Hepatocyte (in vitro differentiated cells): Measurements from ENCODE around the gene SARDH.

Experiments used
- CTCF ChIP-seq: fragments of 200-600 bp; sonication (generic); IDR thresholded peaks from 2 replicates; pipeline ENCODE4 v1.5.1; 2016; ENCODE audit warnings: antibody characterized with exemption, mild to moderate bottlenecking; ENCODE audit not compliant: poor library complexity
- EZH2phosphoT487 ChIP-seq: fragments of 200-600 bp; sonication (generic); IDR thresholded peaks from one replicate; pipeline ENCODE4 v1.6.1; 2018; ENCODE audit warnings: antibody characterized with exemption, mild to moderate bottlenecking, low read depth, moderate library complexity; ENCODE audit not compliant: unreplicated experiment, severe bottlenecking

GRCh38 chr9:133676450-133676849 lies 61.7 kb downstream of the SARDH start:
- TF ChIP-seq CTCF (no peak), EZH2phosphoT487 (no peak)
